Measurements from ENCODE around the gene MLLT3. TPM values are rescaled to one million over a fixed set of nuclear protein-coding genes. Genes with fewer than 3 reads are reported as not detected.
A peak's percentile ranks its signal among the peaks of the same experiment; 100 is the strongest.

MLLT3 gene
- total RNA-seq, 1 experiment from 2014 or later = 7.0 TPM

GRCh38 chr9:20509466-20509865, 112.8 kb downstream of the MLLT3 start (continued):
- no peak for TF ChIP-seq ETV6 (CRISPR knock-in tag; IDR thresholded peaks at IDR 0.05)
- TF ChIP-seq AR (CRISPR knock-in tag; IDR thresholded peaks at IDR 0.05) = no peak
- TF ChIP-seq FOXJ3 (CRISPR knock-in tag; IDR thresholded peaks at IDR 0.05; ENCODE audit: borderline replicate concordance) = no peak
- no peak for TF ChIP-seq ATF6 (CRISPR knock-in tag; IDR thresholded peaks at IDR 0.05)
- TF ChIP-seq ZNF423 (CRISPR knock-in tag; IDR thresholded peaks at IDR 0.05) = no peak
- TF ChIP-seq NR3C1 (CRISPR knock-in tag; conservative IDR thresholded peaks at IDR 0.05; ENCODE audit: low read depth) = no peak
- TF ChIP-seq TEAD1 (CRISPR knock-in tag; IDR thresholded peaks at IDR 0.05) = no peak
- no peak for TF ChIP-seq OVOL2 (CRISPR knock-in tag; IDR thresholded peaks at IDR 0.05; ENCODE audit: borderline replicate concordance)

GRCh38 chr9:20508242-20508641, 114.1 kb downstream of the MLLT3 start:
- no peaks in the 10 kb centered on the region for H3K27me3 Mint-ChIP-seq (ENCODE audit: low read depth)
- H3K4me1 Mint-ChIP-seq = peaks cover 19% of the 10 kb centered on the region
- ChIA-PET CTCF (no interaction called here), POLR2A (no interaction called here)
- DNase-seq (ENCODE audit: low spot score) = no peak
- 0 out of 2 replicates have a peak overlapping the region, but pooled peaks have one; percentile 6 for H3K27ac Mint-ChIP-seq
- H3K9me3 Mint-ChIP-seq = peaks cover 4% of the 10 kb centered on the region
- H3K36me3 Mint-ChIP-seq = peaks cover 2% of the 10 kb centered on the region; the same call in 1 of the 2 replicates
- no peak overlapping the region for H3K4me3 Mint-ChIP-seq
- no peak for TF ChIP-seq ZNF138 (CRISPR knock-in tag; conservative IDR thresholded peaks at IDR 0.05)
- TF ChIP-seq HMGA2 (CRISPR knock-in tag; IDR thresholded peaks at IDR 0.05) = no peak
- TF ChIP-seq NR1H2 (CRISPR knock-in tag; IDR thresholded peaks at IDR 0.05) = no peak
- no peak for TF ChIP-seq ZMAT4 (CRISPR knock-in tag; IDR thresholded peaks at IDR 0.05)
- no peak for TF ChIP-seq ZNF416 (CRISPR knock-in tag; IDR thresholded peaks at IDR 0.05)
- TF ChIP-seq NFYB (CRISPR knock-in tag; conservative IDR thresholded peaks at IDR 0.05; ENCODE audit: low read depth) = no peak
- no peak for TF ChIP-seq GRHL2 (CRISPR knock-in tag; IDR thresholded peaks at IDR 0.05; ENCODE audit: insufficient replicate concordance, severe bottlenecking)
- no peak for TF ChIP-seq FOXJ3 (CRISPR knock-in tag; IDR thresholded peaks at IDR 0.05; ENCODE audit: borderline replicate concordance)
- TF ChIP-seq CBFB (CRISPR knock-in tag; IDR thresholded peaks at IDR 0.05; ENCODE audit: low read depth) = no peak
- no peak for TF ChIP-seq ZNF263 (CRISPR knock-in tag; IDR thresholded peaks at IDR 0.05; ENCODE audit: low read depth)
- ATAC-seq = no peak

DNA sequence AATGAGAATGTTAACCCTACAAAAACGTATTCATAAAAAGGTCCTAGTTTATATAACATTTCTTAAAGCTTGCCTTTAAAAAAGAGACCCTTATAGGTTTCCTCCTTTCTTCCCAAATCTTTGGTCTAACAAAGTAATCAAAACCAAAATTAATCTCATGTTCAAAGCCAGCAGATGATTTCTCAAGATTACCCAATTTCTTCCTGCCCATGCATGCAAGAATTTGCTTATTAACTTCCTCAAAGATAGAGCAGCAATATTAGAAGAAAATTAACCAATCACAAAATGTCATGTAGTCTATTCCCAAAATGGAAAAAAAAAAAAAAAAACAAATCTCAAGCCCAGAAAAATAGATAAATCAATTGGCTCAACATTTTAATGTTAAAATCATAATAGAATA, 114.9 kb downstream of the MLLT3 start:
- Mint-ChIP-seq H3K27me3 (ENCODE audit: low read depth) (no peaks in the 10 kb centered on the region), H3K36me3 (peaks cover 2% of the 10 kb centered on the region; the same call in 1 of the 2 replicates), H3K4me1 (peaks cover 16% of the 10 kb centered on the region), H3K27ac (no peak overlapping the region), H3K4me3 (no peak overlapping the region), H3K9me3 (peaks cover 4% of the 10 kb centered on the region)
- no peak for DNase-seq (ENCODE audit: low spot score)
- CTCF ChIA-PET = no interaction called here
- POLR2A ChIA-PET = no interaction called here
- no peak for ATAC-seq
- no peak for TF ChIP-seq AFF4 (CRISPR knock-in tag; IDR thresholded peaks at IDR 0.05; ENCODE audit: borderline replicate concordance)
- TF ChIP-seq SP1 (CRISPR knock-in tag; conservative IDR thresholded peaks at IDR 0.05) = no peak
- no peak for TF ChIP-seq ZNF232 (CRISPR knock-in tag; IDR thresholded peaks at IDR 0.05)
- TF ChIP-seq MXD4 (CRISPR knock-in tag; IDR thresholded peaks at IDR 0.05; ENCODE audit: borderline replicate concordance) = no peak
- TF ChIP-seq NR1H2 (CRISPR knock-in tag; IDR thresholded peaks at IDR 0.05) = no peak
- no peak for TF ChIP-seq ZNF219 (CRISPR knock-in tag; IDR thresholded peaks at IDR 0.05; ENCODE audit: borderline replicate concordance)
